ENCODE measurements around the gene BAHD1. TPM values are rescaled to one million over a fixed set of nuclear protein-coding genes. Genes with fewer than 3 reads are reported as not detected.
A peak's percentile ranks its signal among the peaks of the same experiment; 100 is the strongest.

Gene BAHD1
- total RNA-seq, 2 experiments from 2014 or later, result 9.9 to 11.7 TPM

GRCh38 chr15:40472171-40472727 lies 31.5 kb downstream of the BAHD1 start:
- intact Hi-C loops (cut with micrococcal nuclease), result no loop called here

GRCh38 chr15:40474581-40474980 lies 33.8 kb downstream of the BAHD1 start:
- Mint-ChIP-seq H3K27ac (no peak overlapping the region), H3K9me3 (no peaks in the 10 kb centered on the region), H3K27me3 (ENCODE audit: low read depth) (no peaks in the 10 kb centered on the region), H3K36me3 (ENCODE audit: low read depth) (peaks cover 3% of the 10 kb centered on the region), H3K4me3 (no peak overlapping the region), H3K4me1 (ENCODE audit: low read depth) (peaks cover 10% of the 10 kb centered on the region)
- no peak for DNase-seq
- CTCF ChIA-PET, result no interaction called here
- intact Hi-C loops (cut with micrococcal nuclease), result no loop called here

More at GRCh38 chr15:40472171-40472727, 31.5 kb downstream of the BAHD1 start:
- DNase-seq, result no peak
- CTCF ChIA-PET, result interaction anchor here (0.6 kb wide), 1 partner anchor 151 kb away, joined by 3 read pairs; no protein-coding TSS in a partner anchor
- no peak overlapping the region for H3K27ac Mint-ChIP-seq
- H3K9me3 Mint-ChIP-seq, result no peaks in the 10 kb centered on the region
- no peaks in the 10 kb centered on the region for H3K27me3 Mint-ChIP-seq (ENCODE audit: low read depth)
- H3K36me3 Mint-ChIP-seq (ENCODE audit: low read depth), result peaks cover 3% of the 10 kb centered on the region
- peaks cover 18% of the 10 kb centered on the region for H3K4me1 Mint-ChIP-seq (ENCODE audit: low read depth)
- H3K4me3 Mint-ChIP-seq, result peak overlapping the region; percentile 83

DNA sequence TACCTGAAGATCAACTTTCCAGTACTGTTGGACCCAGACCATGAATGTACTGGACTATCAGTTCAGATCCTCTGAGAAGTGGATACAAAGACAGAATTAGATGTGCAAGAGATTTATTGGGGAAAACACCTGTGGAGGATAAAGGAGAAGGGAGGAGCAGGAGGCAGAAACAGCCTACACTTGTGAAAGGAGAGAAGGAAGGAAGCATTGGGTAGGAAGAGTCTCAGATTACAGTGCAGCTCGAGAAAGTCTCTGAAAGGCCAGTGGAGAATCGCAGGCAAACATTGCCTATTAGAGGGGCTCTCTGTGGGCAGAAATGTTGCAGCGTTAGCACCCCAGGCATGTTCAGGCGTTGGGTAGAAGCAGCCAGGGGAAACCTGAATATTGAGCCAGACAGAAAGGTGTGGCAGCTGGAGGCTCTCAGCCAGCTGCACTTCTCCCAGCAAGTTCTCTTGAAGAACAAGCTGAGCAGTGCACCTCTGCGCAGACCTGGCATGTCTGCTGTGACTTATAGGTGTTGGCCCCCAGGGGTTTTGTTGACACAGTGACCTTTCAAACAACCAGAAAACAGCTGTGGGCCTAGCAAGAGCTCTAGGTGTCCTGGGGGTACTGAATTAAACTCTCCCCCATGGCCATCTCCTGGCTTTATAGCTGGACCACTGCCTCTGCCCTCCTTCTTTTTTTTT lies 37.0 kb downstream of the BAHD1 start:
- peaks cover 3% of the 10 kb centered on the region for H3K27me3 Mint-ChIP-seq (ENCODE audit: low read depth)
- CTCF ChIA-PET, result interaction anchor here (0.6 to 1.1 kb wide), 4 partner anchors 30 to 133 kb away, joined by 3 to 4 read pairs (median 4); no protein-coding TSS in a partner anchor

GRCh38 chr15:40479024-40479423 lies 38.3 kb downstream of the BAHD1 start:
- no peak for DNase-seq
- no peaks in the 10 kb centered on the region for H3K4me1 Mint-ChIP-seq (ENCODE audit: low read depth)
- intact Hi-C loops (cut with micrococcal nuclease), result no loop called here
- H3K9me3 Mint-ChIP-seq, result no peaks in the 10 kb centered on the region
- CTCF ChIA-PET, result interaction anchor here (1.8 kb wide), 1 partner anchor 28 kb away, joined by 5 read pairs; no protein-coding TSS in a partner anchor
- H3K4me3 Mint-ChIP-seq, result no peak overlapping the region
- H3K27ac Mint-ChIP-seq, result no peak overlapping the region
- peaks cover 3% of the 10 kb centered on the region for H3K27me3 Mint-ChIP-seq (ENCODE audit: low read depth)
- H3K36me3 Mint-ChIP-seq (ENCODE audit: low read depth), result no peaks in the 10 kb centered on the region

More for the DNA sequence above, 37.0 kb downstream of the BAHD1 start:
- no peaks in the 10 kb centered on the region for H3K36me3 Mint-ChIP-seq (ENCODE audit: low read depth)
- intact Hi-C loops (cut with micrococcal nuclease), result no loop called here
- DNase-seq, result no peak
- H3K9me3 Mint-ChIP-seq, result no peaks in the 10 kb centered on the region
- no peak overlapping the region for H3K27ac Mint-ChIP-seq
- no peaks in the 10 kb centered on the region for H3K4me1 Mint-ChIP-seq (ENCODE audit: low read depth)
- H3K4me3 Mint-ChIP-seq, result no peak overlapping the region

- CTCF ChIA-PET, result no interaction called here
- intact Hi-C loops (cut with micrococcal nuclease), result no loop called here
- H3K4me3 Mint-ChIP-seq, result no peak overlapping the region
- no peaks in the 10 kb centered on the region for H3K36me3 Mint-ChIP-seq (ENCODE audit: low read depth)
- no peak overlapping the region for H3K27ac Mint-ChIP-seq
- no peaks in the 10 kb centered on the region for H3K4me1 Mint-ChIP-seq (ENCODE audit: low read depth)
- no peak for DNase-seq
- peaks cover 3% of the 10 kb centered on the region for H3K27me3 Mint-ChIP-seq (ENCODE audit: low read depth)
- H3K9me3 Mint-ChIP-seq, result no peaks in the 10 kb centered on the region
Measured at GRCh38 chr15:40481341-40482074, 40.8 kb downstream of the BAHD1 start.

- intact Hi-C loops (cut with micrococcal nuclease), result no loop called here
- Mint-ChIP-seq H3K27me3 (ENCODE audit: low read depth) (peaks cover 3% of the 10 kb centered on the region), H3K27ac (no peak overlapping the region), H3K4me1 (ENCODE audit: low read depth) (no peaks in the 10 kb centered on the region), H3K9me3 (no peaks in the 10 kb centered on the region), H3K36me3 (ENCODE audit: low read depth) (no peaks in the 10 kb centered on the region), H3K4me3 (no peak overlapping the region)
- CTCF ChIA-PET, result no interaction called here
- DNase-seq, result no peak
Measured at GRCh38 chr15:40483919-40484318, 43.2 kb downstream of the BAHD1 start.

- no peak for DNase-seq
- H3K4me3 Mint-ChIP-seq, result no peak overlapping the region
- intact Hi-C loops (cut with micrococcal nuclease), result no loop called here
- CTCF ChIA-PET, result no interaction called here
- no peaks in the 10 kb centered on the region for H3K4me1 Mint-ChIP-seq (ENCODE audit: low read depth)
- no peaks in the 10 kb centered on the region for H3K36me3 Mint-ChIP-seq (ENCODE audit: low read depth)
- no peak overlapping the region for H3K27ac Mint-ChIP-seq
- H3K27me3 Mint-ChIP-seq (ENCODE audit: low read depth), result no peaks in the 10 kb centered on the region
- H3K9me3 Mint-ChIP-seq, result no peaks in the 10 kb centered on the region
Measured at GRCh38 chr15:40486066-40486770, 45.5 kb downstream of the BAHD1 start.

GRCh38 chr15:40487816-40488682 lies 47.3 kb downstream of the BAHD1 start:
- no peaks in the 10 kb centered on the region for H3K27me3 Mint-ChIP-seq (ENCODE audit: low read depth)
- H3K4me3 Mint-ChIP-seq, result no peak overlapping the region
- H3K36me3 Mint-ChIP-seq (ENCODE audit: low read depth), result no peaks in the 10 kb centered on the region
- DNase-seq, result no peak
- peaks cover 4% of the 10 kb centered on the region for H3K4me1 Mint-ChIP-seq (ENCODE audit: low read depth)
- intact Hi-C loops (cut with micrococcal nuclease), result no loop called here
- no peaks in the 10 kb centered on the region for H3K9me3 Mint-ChIP-seq
- CTCF ChIA-PET, result no interaction called here
- H3K27ac Mint-ChIP-seq, result no peak overlapping the region

DNA sequence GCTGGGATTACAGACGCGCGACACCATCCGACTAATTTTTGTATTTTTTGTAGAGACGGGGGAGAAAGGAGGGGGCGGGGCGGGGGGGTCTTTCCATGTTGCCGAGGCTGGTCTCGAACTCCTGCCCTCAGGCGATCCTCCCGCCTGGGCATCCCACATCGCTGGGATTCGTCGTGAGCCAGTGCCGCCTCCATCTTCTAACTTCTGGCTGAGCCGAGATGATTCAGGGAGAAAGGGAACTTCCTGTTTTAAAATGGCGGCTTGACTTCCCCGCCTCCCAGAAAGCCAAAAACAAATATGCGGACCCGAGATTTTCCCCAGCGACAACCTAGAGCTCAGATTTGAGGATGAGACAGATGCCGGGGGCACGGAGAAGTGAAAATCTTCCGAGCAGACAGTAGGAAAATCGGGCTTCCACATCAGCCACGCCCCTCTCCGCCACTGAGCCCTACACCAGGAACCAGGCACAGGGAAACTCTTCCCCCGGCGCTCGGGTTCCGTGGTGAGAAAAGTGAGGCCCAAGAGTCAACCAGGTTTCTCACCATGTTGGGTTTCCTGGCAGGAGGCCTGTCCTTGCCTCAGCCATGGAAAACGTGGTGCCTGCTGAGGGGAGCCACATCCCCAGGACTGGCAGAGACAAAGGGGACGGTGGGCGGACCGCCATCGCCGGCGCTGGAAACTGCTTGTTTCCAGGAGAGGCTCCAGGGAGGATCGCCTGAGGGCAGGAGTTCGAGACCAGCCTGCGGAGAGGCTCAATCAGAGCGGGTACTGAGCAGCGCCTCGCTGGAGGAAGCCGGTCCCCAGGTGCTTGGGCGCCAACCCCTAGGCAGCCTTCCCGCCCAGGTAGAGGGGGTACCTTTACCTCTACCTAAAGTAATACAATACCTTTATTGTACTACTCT lies 48.8 kb downstream of the BAHD1 start:
- Mint-ChIP-seq H3K36me3 (ENCODE audit: low read depth) (no peaks in the 10 kb centered on the region), H3K27ac (no peak overlapping the region), H3K9me3 (no peaks in the 10 kb centered on the region), H3K4me1 (ENCODE audit: low read depth) (peaks cover 17% of the 10 kb centered on the region), H3K27me3 (ENCODE audit: low read depth) (no peaks in the 10 kb centered on the region), H3K4me3 (no peak overlapping the region)
- intact Hi-C loops (cut with micrococcal nuclease), result no loop called here
- CTCF ChIA-PET, result no interaction called here
- no peak for DNase-seq

GRCh38 chr15:40493089-40493840 lies 52.5 kb downstream of the BAHD1 start:
- H3K9me3 Mint-ChIP-seq, result no peaks in the 10 kb centered on the region
- H3K4me3 Mint-ChIP-seq, result peak overlapping the region; percentile 4
- peaks cover 28% of the 10 kb centered on the region for H3K4me1 Mint-ChIP-seq (ENCODE audit: low read depth)
- peak overlapping the region; percentile 14 for H3K27ac Mint-ChIP-seq
- intact Hi-C loops (cut with micrococcal nuclease), result loop anchor here (1.0 to 2.0 kb wide), 4 partner anchors 22 to 446 kb away; partner anchors contain the start of gene BAHD1
- CTCF ChIA-PET, result no interaction called here
- peak; percentile 83 for DNase-seq
- no peaks in the 10 kb centered on the region for H3K36me3 Mint-ChIP-seq (ENCODE audit: low read depth)
- peaks cover under 1% of the 10 kb centered on the region for H3K27me3 Mint-ChIP-seq (ENCODE audit: low read depth)

Measured in activated naive CD4-positive, alpha-beta T cell treated with anti-CD3 and anti-CD28 coated beads for 36 hours (primary cell).